SK-N-SH (cell line): Measurements from ENCODE around the gene HLA-DQA2. TPM values are rescaled to one million over a fixed set of nuclear protein-coding genes. Genes with fewer than 3 reads are reported as not detected.
"Not testable (repeated sequence)": the region's sequence is repeated elsewhere in the genome, so short reads cannot be mapped to it uniquely, and the experiment has no call there.

Experiments used
- CTCF ChIA-PET: fragments of 300-600, 350-600 bp; formaldehyde crosslinking; extraction: SDS; loops from one replicate; lab custom pipeline; 2021; lab: Yijun Ruan, JAX
- POLR2A ChIA-PET: fragments of 350-600 bp; sonication (Branson Sonifier 250); formaldehyde crosslinking; extraction: SDS; loops from one replicate; lab custom pipeline; 2020; ENCODE audit warnings: antibody characterized with exemption, inconsistent platforms; lab: Yijun Ruan, JAX
- DNase-seq: peaks from one replicate; pipeline ENCODE4 v3.0.0; 2012
- H2AFZ ChIP-seq: fragments of 200-600 bp; sonication (generic); 2 replicates; pipeline ENCODE4 v1.8.1; 2016; ENCODE audit warnings: antibody characterized with exemption, mild to moderate bottlenecking, low read depth
- H3F3A ChIP-seq: fragments of 200-600 bp; sonication (generic); replicated peaks from 2 replicates; pipeline ENCODE3; 2016; ENCODE audit warnings: antibody characterized with exemption, mild to moderate bottlenecking; ENCODE audit not compliant: insufficient read depth
- H3K27ac ChIP-seq, 2 experiments: fragments of 200-500 bp in 1 of 2; fragments of 200-600 bp in 1 of 2; sonication (Bioruptor generic) in 1 of 2; sonication (generic), shearing (Covaris generic) in 1 of 2; 2 replicates each; pipeline versions ENCODE4 v1.5.1 to v1.6.1; 2014 to 2016; ENCODE audit warnings: low read depth in 2 of 2, inconsistent platforms in 1 of 2, low read length in 1 of 2, mild to moderate bottlenecking in 1 of 2, mixed read lengths in 1 of 2
- H3K27me3 ChIP-seq: fragments of 200-600 bp; sonication (generic), shearing (Covaris generic); 2 replicates; pipeline ENCODE4 v1.6.1; 2016; ENCODE audit warnings: mixed run types; ENCODE audit not compliant: insufficient read depth
- H3K36me3 ChIP-seq, 2 experiments: fragments of 200-500 bp in 1 of 2; fragments of 200-600 bp in 1 of 2; sonication (Bioruptor generic) in 1 of 2; sonication (generic) in 1 of 2; replicated peaks in 1 of 2; 2 replicates each; pipeline versions ENCODE3 to v1.5.1; 2014 to 2016; ENCODE audit warnings: low read length in 1 of 2, mild to moderate bottlenecking in 1 of 2; ENCODE audit not compliant: insufficient read depth in 2 of 2, control insufficient read depth in 1 of 2
- H3K4me1 ChIP-seq, 2 experiments: fragments of 200-500 bp in 1 of 2; fragments of 200-600 bp in 1 of 2; sonication (Bioruptor generic) in 1 of 2; sonication (generic), shearing (Covaris generic) in 1 of 2; 2 replicates each; pipeline versions ENCODE4 v1.5.1 to v1.6.1; 2014 to 2016; ENCODE audit warnings: low read depth in 1 of 2, low read length in 1 of 2, mixed run types in 1 of 2; ENCODE audit not compliant: insufficient read depth in 2 of 2, control insufficient read depth in 1 of 2
- H3K4me2 ChIP-seq: fragments of 200-600 bp; sonication (generic), shearing (Covaris generic); 2 replicates; pipeline ENCODE4 v1.6.1; 2017; ENCODE audit warnings: mixed run types
- H3K4me3 ChIP-seq, 2 experiments: fragments of 200-500 bp in 1 of 2; fragments of 200-600 bp in 1 of 2; sonication (Bioruptor generic) in 1 of 2; sonication (generic), shearing (Covaris generic) in 1 of 2; 2 replicates each; pipeline versions ENCODE4 v1.5.1 to v1.8.1; 2014 to 2016; ENCODE audit warnings: low read depth in 2 of 2, inconsistent platforms in 1 of 2, low read length in 1 of 2, mild to moderate bottlenecking in 1 of 2, mixed read lengths in 1 of 2, moderate library complexity in 1 of 2
- H3K79me2 ChIP-seq: fragments of 200-600 bp; sonication (generic); 2 replicates; pipeline ENCODE4 v1.8.1; 2017; ENCODE audit warnings: mild to moderate bottlenecking; ENCODE audit not compliant: insufficient read depth
- H3K9ac ChIP-seq: fragments of 200-600 bp; sonication (generic); 2 replicates; pipeline ENCODE4 v1.6.1; 2017; ENCODE audit warnings: mixed run types
- H3K9me2 ChIP-seq: fragments of 200-600 bp; sonication (generic); 2 replicates; pipeline ENCODE4 v1.6.1; 2017; ENCODE audit warnings: mixed run types
- H3K9me3 ChIP-seq: fragments of 200-600 bp; sonication (generic); 2 replicates; pipeline ENCODE4 v1.6.1; 2017; ENCODE audit warnings: mixed run types, mild to moderate bottlenecking, moderate library complexity
- H4K20me1 ChIP-seq: fragments of 200-600 bp; sonication (generic); 2 replicates; pipeline ENCODE4 v1.6.1; 2017; ENCODE audit warnings: mild to moderate bottlenecking, mixed run types; ENCODE audit not compliant: insufficient read depth
- CTCF ChIP-seq: fragments of 200-600 bp; sonication (generic); IDR thresholded peaks from 2 replicates; pipeline ENCODE4 v1.6.1; 2017; ENCODE audit warnings: antibody characterized with exemption, mild to moderate bottlenecking, moderate library complexity
- MAX ChIP-seq: IDR thresholded peaks from 2 replicates; pipeline ENCODE4 v1.4.0; 2012; ENCODE audit warnings: low read depth
- MEF2A ChIP-seq: IDR thresholded peaks from 2 replicates; pipeline ENCODE4 v1.4.0; 2012; ENCODE audit warnings: low read depth, borderline replicate concordance
- NRF1 ChIP-seq: IDR thresholded peaks from 2 replicates; pipeline ENCODE4 v1.6.1; 2012; ENCODE audit warnings: low read depth, mild to moderate bottlenecking, low read length
- PBX3 ChIP-seq: IDR thresholded peaks from 2 replicates; pipeline ENCODE4; 2012
- RAD21 ChIP-seq: IDR thresholded peaks from 2 replicates; pipeline ENCODE4 v1.6.1; 2012; ENCODE audit warnings: mild to moderate bottlenecking, low read length
- RCOR1 ChIP-seq: fragments of 150-350 bp; IDR thresholded peaks from 2 replicates; pipeline ENCODE4 v1.6.1; 2017; ENCODE audit warnings: antibody characterized with exemption, low read length
- RXRA ChIP-seq: IDR thresholded peaks from 2 replicates; pipeline ENCODE4 v1.4.0; 2012; ENCODE audit warnings: low read depth, mild to moderate bottlenecking, borderline replicate concordance
- SIN3A ChIP-seq: IDR thresholded peaks from 2 replicates; pipeline ENCODE4 v1.6.1; 2012; ENCODE audit warnings: low read depth, mild to moderate bottlenecking, low read length, moderate library complexity, borderline replicate concordance
- SMC3 ChIP-seq: IDR thresholded peaks from 2 replicates; pipeline ENCODE4 v1.6.1; 2012; ENCODE audit warnings: low read depth, low read length, improper control_type of control experiment
- YY1 ChIP-seq: IDR thresholded peaks from 2 replicates; pipeline ENCODE4 v1.4.0; 2012; ENCODE audit warnings: low read depth, mild to moderate bottlenecking
- ZBTB33 ChIP-seq: IDR thresholded peaks from 2 replicates; pipeline ENCODE4 v1.4.0; 2012; ENCODE audit warnings: low read depth, borderline replicate concordance
- WGBS: methylation state at CpG from one replicate; pipeline ENCODE4 v1.1.6; 2017; ENCODE audit warnings: low lambda C conversion rate; 5-methylcytosine and 5-hydroxymethylcytosine counted together
- polyA plus RNA-seq, 3 experiments: library from polyadenylated mRNA; depleted of rRNA; stranded (reverse); fragments of >200 nt; gene quantifications; 2 replicates each; pipeline ENCODE4 v1.2.3, GENCODE V29; 2012

Gene HLA-DQA2
- polyA plus RNA-seq, 1 of the 3 experiments (the other 2 are of a cell fraction), result not detected

- no peak overlapping the region for H3K4me2 ChIP-seq
- no peak overlapping the region for H3K4me3 ChIP-seq
- no peak overlapping the region for H3K27ac ChIP-seq
- CTCF ChIA-PET, result interaction anchor here (0.7 to 2.4 kb wide), 22 partner anchors 10 to 1015 kb away, joined by 3 to 29 read pairs (median 4); no protein-coding TSS in a partner anchor
- POLR2A ChIA-PET, result no interaction called here
- H2AFZ ChIP-seq, result no peak overlapping the region
- TF ChIP-seq RXRA (no peak), RAD21 (peak; percentile 78), CTCF (peak; percentile 73), SMC3 (peak; percentile 58)
- H3K9ac ChIP-seq, result no peak overlapping the region
- H3K4me1 ChIP-seq, result no peaks in the 10 kb centered on the region
- no peaks in the 10 kb centered on the region for H3K9me2 ChIP-seq
- H4K20me1 ChIP-seq, result no peaks in the 10 kb centered on the region
- DNase-seq, result peak; percentile 52
- 22% methylated on average over 6 of the region's 6 CpGs for WGBS
- no peaks in the 10 kb centered on the region; the same call in none of the 2 replicates for H3K27me3 ChIP-seq
- H3K36me3 ChIP-seq, result no peaks in the 10 kb centered on the region
- H3K79me2 ChIP-seq, result no peaks in the 10 kb centered on the region
- no peaks in the 10 kb centered on the region for H3K9me3 ChIP-seq
- no peaks in the 10 kb centered on the region for H3F3A ChIP-seq
Measured at GRCh38 chr6:32700391-32701040, 40.7 kb upstream of the HLA-DQA2 start.

GRCh38 chr6:32703347-32703746 is 37.8 kb upstream of the HLA-DQA2 start:
- Histone ChIP-seq H3K27ac (no peak overlapping the region), H3K4me3 (no peak overlapping the region), H3K27me3 (no peaks in the 10 kb centered on the region; the same call in none of the 2 replicates), H3K4me1 (no peaks in the 10 kb centered on the region), H3K9ac (no peak overlapping the region), H2AFZ (no peak overlapping the region), H4K20me1 (no peaks in the 10 kb centered on the region), H3K9me2 (no peaks in the 10 kb centered on the region), H3K4me2 (no peak overlapping the region), H3F3A (no peaks in the 10 kb centered on the region), H3K36me3 (no peaks in the 10 kb centered on the region), H3K79me2 (no peaks in the 10 kb centered on the region), H3K9me3 (no peaks in the 10 kb centered on the region)
- no peak for TF ChIP-seq SIN3A
- TF ChIP-seq ZBTB33, result no peak
- no peak for TF ChIP-seq MAX
- no peak for TF ChIP-seq YY1
- TF ChIP-seq NRF1, result no peak
- TF ChIP-seq RCOR1, result no peak
- TF ChIP-seq PBX3, result no peak
- TF ChIP-seq RAD21, result no peak
- no peak for TF ChIP-seq CTCF
- TF ChIP-seq MEF2A, result no peak
- no peak for DNase-seq
- ChIA-PET CTCF (interaction anchor here (1.0 kb wide), 1 partner anchor 287 kb away, joined by 3 read pairs; no protein-coding TSS in a partner anchor), POLR2A (no interaction called here)
- WGBS, result 4% methylated on average over 4 of the region's 4 CpGs

GRCh38 chr6:32705164-32705563 is 36.0 kb upstream of the HLA-DQA2 start:
- H3K4me1 ChIP-seq, H3K9me3 ChIP-seq, H3F3A ChIP-seq, DNase-seq, POLR2A ChIA-PET, H3K4me3 ChIP-seq, H3K4me2 ChIP-seq, H3K27me3 ChIP-seq, H3K27ac ChIP-seq, H2AFZ ChIP-seq, H3K36me3 ChIP-seq, H3K9ac ChIP-seq, H3K9me2 ChIP-seq, H3K79me2 ChIP-seq, H4K20me1 ChIP-seq, CTCF ChIA-PET: not testable (repeated sequence)
- WGBS, result 9% methylated on average over 3 of the region's 3 CpGs
